NCI-H2227 treated with DMSO at 0.1 percent for 48 hours (cell line): ENCODE results near the gene ARFGAP1.
"Not testable (repeated sequence)": the region's sequence is repeated elsewhere in the genome, so short reads cannot be mapped to it uniquely, and the experiment has no call there.

Experiments used
- DNase-seq: peaks from one replicate; lab custom pipeline; 2025; lab: John Stamatoyannopoulos, UW

Gene ARFGAP1

GRCh38 chr20:63290677-63291472, 18.3 kb downstream of the ARFGAP1 start:
- no peak for DNase-seq

- no peak for DNase-seq
These were observed 19.2 kb downstream of the ARFGAP1 start for GRCh38 chr20:63291811-63292210.

GRCh38 chr20:63292292-63292701, 19.7 kb downstream of the ARFGAP1 start:
- DNase-seq = no peak

GRCh38 chr20:63292904-63293303, 20.3 kb downstream of the ARFGAP1 start, which contains the start of gene COL20A1:
Gene COL20A1, plus strand, starts transcription at chr20:63293186. Its CDS starts 1,922 bp downstream, at chr20:63295108.
- DNase-seq = no peak

GRCh38 chr20:63293456-63293855, 20.8 kb downstream of the ARFGAP1 start:
- no peak for DNase-seq

GRCh38 chr20:63293871-63294535, 21.4 kb downstream of the ARFGAP1 start:
- no peak for DNase-seq

- no peak for DNase-seq
These were observed 21.9 kb downstream of the ARFGAP1 start for GRCh38 chr20:63294536-63294900.

GRCh38 chr20:63295018-63295417, 22.4 kb downstream of the ARFGAP1 start:
- no peak for DNase-seq

- no peak for DNase-seq
These were observed 22.8 kb downstream of the ARFGAP1 start for GRCh38 chr20:63295422-63295821.

GRCh38 chr20:63295846-63296245, 23.2 kb downstream of the ARFGAP1 start:
- no peak for DNase-seq

- no peak for DNase-seq
These were observed 24.1 kb downstream of the ARFGAP1 start for GRCh38 chr20:63296531-63297299.

- no peak for DNase-seq
These were observed 24.8 kb downstream of the ARFGAP1 start for GRCh38 chr20:63297371-63297781.

GRCh38 chr20:63297796-63298572, 25.4 kb downstream of the ARFGAP1 start:
- no peak for DNase-seq

- DNase-seq = no peak
These were observed 26.2 kb downstream of the ARFGAP1 start for GRCh38 chr20:63298731-63299312.

GRCh38 chr20:63301671-63302070, 29.1 kb downstream of the ARFGAP1 start:
- no peak for DNase-seq

GRCh38 chr20:63303095-63303666, 30.6 kb downstream of the ARFGAP1 start:
- no peak for DNase-seq

GRCh38 chr20:63305393-63305792, 32.8 kb downstream of the ARFGAP1 start:
- no peak for DNase-seq

GRCh38 chr20:63305933-63306672, 33.5 kb downstream of the ARFGAP1 start:
- not testable (repeated sequence) for DNase-seq

GRCh38 chr20:63306673-63307537, 34.3 kb downstream of the ARFGAP1 start:
- no peak for DNase-seq
